IMR-90 (cell line): ENCODE data around the gene SERPIND1. TPM values are rescaled to one million over a fixed set of nuclear protein-coding genes. Genes with fewer than 3 reads are reported as not detected.

Source experiments
- ATAC-seq: fragments of 200-7000 bp; cut with Tn5 transposase; 2 replicates; pipeline ENCODE4 v1.9.1; 2020; ENCODE audit warnings: low read depth, mild to moderate bottlenecking, moderate library complexity
- BruUV-seq: library from RNA; stranded (reverse); fragments of 400-500 nt; replicated peaks from 2 replicates; lab custom pipeline; 2021; lab: Mats Ljungman, UMichigan
- CTCF ChIA-PET: fragments of 300-600 bp; formaldehyde crosslinking; extraction: SDS; loops from one replicate; lab custom pipeline; 2021; ENCODE audit warnings: antibody characterized with exemption; lab: Yijun Ruan, JAX
- POLR2A ChIA-PET: fragments of 300-600 bp; sonication (Branson Sonifier 250); formaldehyde crosslinking; loops from one replicate; lab custom pipeline; 2022; ENCODE audit warnings: antibody characterized with exemption; ENCODE audit not compliant: unreplicated experiment; lab: Charles Lee
- DNase-seq: peaks from one replicate; pipeline ENCODE4 v3.0.0; 2013
- H2AFZ ChIP-seq: replicated peaks from 2 replicates; pipeline ENCODE3; 2013; ENCODE audit warnings: low read length, mild to moderate bottlenecking; ENCODE audit not compliant: poor library complexity
- H2AK5ac ChIP-seq: 2 replicates; pipeline ENCODE4 v1.6.1; 2013; ENCODE audit warnings: low read depth, low read length, inconsistent platforms
- H2AK9ac ChIP-seq: replicated peaks from 2 replicates; pipeline ENCODE3; 2013; ENCODE audit warnings: mild to moderate bottlenecking, low read depth, low read length, moderate library complexity; ENCODE audit not compliant: poor library complexity
- H2BK120ac ChIP-seq: 2 replicates; pipeline ENCODE4 v1.6.1; 2013; ENCODE audit warnings: low read depth, low read length, inconsistent platforms
- H2BK15ac ChIP-seq: 3 replicates; pipeline ENCODE4 v1.6.1; 2013; ENCODE audit warnings: low read depth, low read length, inconsistent platforms
- H2BK20ac ChIP-seq: 2 replicates; pipeline ENCODE4 v1.6.1; 2013; ENCODE audit warnings: low read depth, mild to moderate bottlenecking, inconsistent platforms, low read length, moderate library complexity
- H2BK5ac ChIP-seq: 2 replicates; pipeline ENCODE4 v1.6.1; 2013; ENCODE audit warnings: mild to moderate bottlenecking, low read depth, low read length, inconsistent platforms; ENCODE audit not compliant: poor library complexity, severe bottlenecking
- H3K14ac ChIP-seq: replicated peaks from 2 replicates; pipeline ENCODE4 v1.6.1; 2013; ENCODE audit warnings: low read depth, low read length, inconsistent platforms
- H3K18ac ChIP-seq: 2 replicates; pipeline ENCODE4 v1.6.1; 2013; ENCODE audit warnings: low read depth, low read length, control low read depth
- H3K23ac ChIP-seq: 2 replicates; pipeline ENCODE4 v1.6.1; 2013; ENCODE audit warnings: low read depth, low read length, inconsistent platforms
- H3K27ac ChIP-seq: 2 replicates; pipeline ENCODE4 v1.5.1; 2013; ENCODE audit warnings: mild to moderate bottlenecking, control low read depth, low read length; ENCODE audit not compliant: insufficient read depth
- H3K27me3 ChIP-seq: 2 replicates; pipeline ENCODE4 v1.6.1; 2013; ENCODE audit warnings: low read length; ENCODE audit not compliant: control insufficient read depth, insufficient read depth
- H3K36me3 ChIP-seq: 2 replicates; pipeline ENCODE4 v1.6.1; 2013; ENCODE audit warnings: low read length, mixed read lengths; ENCODE audit not compliant: control insufficient read depth, insufficient read depth
- H3K4ac ChIP-seq: 2 replicates; pipeline ENCODE4 v1.6.1; 2013; ENCODE audit warnings: low read depth, low read length, inconsistent platforms
- H3K4me1 ChIP-seq: 2 replicates; pipeline ENCODE4 v1.6.1; 2013; ENCODE audit warnings: low read length, mixed read lengths; ENCODE audit not compliant: control insufficient read depth, insufficient read depth
- H3K4me2 ChIP-seq: 2 replicates; pipeline ENCODE4 v1.6.1; 2013; ENCODE audit warnings: low read depth, mild to moderate bottlenecking, control low read depth, low read length, moderate library complexity
- H3K4me3 ChIP-seq: 2 replicates; pipeline ENCODE4 v1.5.1; 2013; ENCODE audit warnings: low read depth, mild to moderate bottlenecking, control low read depth, low read length, moderate library complexity; ENCODE audit not compliant: insufficient read depth
- H3K56ac ChIP-seq: 2 replicates; pipeline ENCODE4 v1.6.1; 2013; ENCODE audit warnings: low read length, inconsistent platforms; ENCODE audit not compliant: insufficient read depth; ENCODE audit errors: extremely low read depth
- H3K79me1 ChIP-seq, 2 experiments: 2 replicates each; pipeline ENCODE4 v1.6.1; 2013; ENCODE audit warnings: low read length in 2 of 2, inconsistent platforms in 1 of 2, low read depth in 1 of 2
- H3K9ac ChIP-seq: 2 replicates; pipeline ENCODE4 v1.6.1; 2013; ENCODE audit warnings: low read depth, low read length, control low read depth
- H3K9me1 ChIP-seq: 2 replicates; pipeline ENCODE4 v1.6.1; 2013; ENCODE audit warnings: low read length, inconsistent platforms; ENCODE audit not compliant: insufficient read depth
- H3K9me3 ChIP-seq: 2 replicates; pipeline ENCODE4 v1.6.1; 2013; ENCODE audit warnings: low read length; ENCODE audit not compliant: control insufficient read depth, insufficient read depth
- H4K20me1 ChIP-seq: 2 replicates; pipeline ENCODE4 v1.6.1; 2013; ENCODE audit warnings: low read length, inconsistent platforms; ENCODE audit not compliant: insufficient read depth
- H4K5ac ChIP-seq: 2 replicates; pipeline ENCODE4 v1.6.1; 2013; ENCODE audit warnings: mild to moderate bottlenecking, low read depth, low read length, control low read depth
- H4K8ac ChIP-seq, 2 experiments: 2 replicates each; pipeline ENCODE4 v1.6.1; 2013; ENCODE audit warnings: low read depth in 2 of 2, low read length in 2 of 2, control low read depth in 1 of 2, inconsistent platforms in 1 of 2
- H4K91ac ChIP-seq: 2 replicates; pipeline ENCODE4 v1.6.1; 2013; ENCODE audit warnings: low read depth, low read length, inconsistent platforms; ENCODE audit not compliant: insufficient read depth
- BHLHE40 ChIP-seq: fragments of 150-350 bp; IDR thresholded peaks from 2 replicates; pipeline ENCODE4 v1.6.1; 2016; ENCODE audit warnings: mild to moderate bottlenecking, low read depth, low read length
- CEBPB ChIP-seq: IDR thresholded peaks from 2 replicates; pipeline ENCODE4 v1.6.1; 2012; ENCODE audit warnings: low read depth, low read length, improper control_type of control experiment
- CHD1 ChIP-seq: IDR thresholded peaks from 2 replicates; pipeline ENCODE4 v1.6.1; 2012; ENCODE audit warnings: low read depth, low read length, improper control_type of control experiment
- ELK1 ChIP-seq: fragments of 150-350 bp; IDR thresholded peaks from 2 replicates; pipeline ENCODE4 v1.6.1; 2016; ENCODE audit warnings: low read depth, mild to moderate bottlenecking, low read length, moderate library complexity, borderline replicate concordance
- FOS ChIP-seq: fragments of 150-350 bp; IDR thresholded peaks from 2 replicates; pipeline ENCODE4 v1.6.1; 2016; ENCODE audit warnings: low read depth, low read length
- MAFK ChIP-seq: IDR thresholded peaks from 2 replicates; pipeline ENCODE4 v1.6.1; 2012; ENCODE audit warnings: low read depth, low read length, improper control_type of control experiment
- MAZ ChIP-seq: IDR thresholded peaks from 2 replicates; pipeline ENCODE4 v1.6.1; 2012; ENCODE audit warnings: low read depth, mild to moderate bottlenecking, low read length, improper control_type of control experiment, moderate library complexity, borderline replicate concordance
- NFE2L2 ChIP-seq: fragments of 150-350 bp; IDR thresholded peaks from 2 replicates; pipeline ENCODE4 v1.6.1; 2016; ENCODE audit warnings: low read depth, mild to moderate bottlenecking, low read length
- RAD21 ChIP-seq: IDR thresholded peaks from 2 replicates; pipeline ENCODE4 v1.6.1; 2012; ENCODE audit warnings: low read length, improper control_type of control experiment
- RCOR1 ChIP-seq: IDR thresholded peaks from 2 replicates; pipeline ENCODE4 v1.6.1; 2012; ENCODE audit warnings: mild to moderate bottlenecking, low read length, improper control_type of control experiment; ENCODE audit not compliant: insufficient replicate concordance
- RFX5 ChIP-seq: IDR thresholded peaks from 2 replicates; pipeline ENCODE4 v1.8.0; 2012; ENCODE audit warnings: low read depth, mild to moderate bottlenecking, low read length, moderate library complexity
- SMC3 ChIP-seq: fragments of 150-350 bp; IDR thresholded peaks from 2 replicates; pipeline ENCODE4 v1.6.1; 2016; ENCODE audit warnings: low read depth, mild to moderate bottlenecking, antibody characterized with exemption, low read length, moderate library complexity
- WGBS, 2 experiments: methylation state at CpG; one replicate each; pipeline versions ENCODE4 v1.1.5 to v1.1.7; 2013; ENCODE audit warnings: missing lambda C conversion rate in 2 of 2; ENCODE audit not compliant: insufficient read length in 1 of 2; ENCODE audit errors: extremely low coverage in 2 of 2; 5-methylcytosine and 5-hydroxymethylcytosine counted together
- dilution Hi-C: fragments of 300-500 bp; cut with HindIII; formaldehyde crosslinking; loops from one replicate; pipeline ENCODE4 v1.14.3; 2018; ENCODE audit warnings: low sequenced_read_pairs; ENCODE audit not compliant: unreplicated experiment
- in situ Hi-C: fragments of 300-500 bp; cut with MboI; formaldehyde crosslinking; loops from 3 replicates; pipeline ENCODE4 v1.14.3; 2019; ENCODE audit warnings: low sequenced_read_pairs, inconsistent platforms, mixed read lengths
- intact Hi-C: fragments of 100-400 bp; cut with micrococcal nuclease; formaldehyde crosslinking; loops from 2 replicates; pipeline ENCODE4 v1.10.0; 2022
- polyA plus RNA-seq, 3 experiments: library from polyadenylated mRNA; depleted of rRNA; stranded (reverse); fragments of >200 nt; gene quantifications; 2 replicates each; pipeline ENCODE4 v1.2.3, GENCODE V29; 2012; ENCODE audit warnings: low replicate concordance in 1 of 3
- total RNA-seq: library from RNA; depleted of rRNA; stranded (reverse); fragments of >200 nt; gene quantifications from 2 replicates; pipeline ENCODE4 v1.2.3, GENCODE V29; 2012
- TF ChIP-seq, protein P1 (sequence below): fragments of 150-350 bp; IDR thresholded peaks from 2 replicates; pipeline ENCODE4 v1.6.1; 2017; ENCODE audit warnings: mild to moderate bottlenecking, antibody characterized with exemption, low read length, low read depth
- TF ChIP-seq, protein P2 (sequence below): conservative IDR thresholded peaks from 2 replicates; pipeline ENCODE4 v1.5.1; 2012; ENCODE audit warnings: mild to moderate bottlenecking, low read depth, low read length, improper control_type of control experiment

Gene SERPIND1
- total and polyA plus RNA-seq, 2 of the 4 experiments (the other 2 are of a cell fraction): 0.12 TPM; not detected in 1

- Histone ChIP-seq H3K4ac (no peak overlapping the region), H3K4me2 (no peak overlapping the region), H3K27ac (no peak overlapping the region), H4K5ac (no peak overlapping the region), H3K79me1 (peaks cover 13 to 42% of the 10 kb centered on the region in 2 experiments), H3K4me3 (no peak overlapping the region), H2BK5ac (no peak overlapping the region), H2AK5ac (no peak overlapping the region), H2AK9ac (no peak overlapping the region), H3K36me3 (peaks cover 20% of the 10 kb centered on the region), H3K27me3 (no peaks in the 10 kb centered on the region), H4K20me1 (peaks cover 5% of the 10 kb centered on the region; the same call in 1 of the 2 replicates), H3K4me1 (no peaks in the 10 kb centered on the region), H3K9ac (no peak overlapping the region), H3K23ac (no peak overlapping the region), H3K18ac (no peak overlapping the region), H3K14ac (no peak overlapping the region), H3K9me1 (peaks cover 11% of the 10 kb centered on the region), H3K56ac (no peak overlapping the region), H2AFZ (no peak overlapping the region), H4K8ac (no peak overlapping the region), H2BK120ac (no peak overlapping the region), H2BK20ac (no peak overlapping the region), H4K91ac (no peak overlapping the region), H3K9me3 (no peaks in the 10 kb centered on the region), H2BK15ac (no peak overlapping the region)
- dilution Hi-C loops (no loop called here), intact Hi-C loops (no loop called here), in situ Hi-C loops (no loop called here)
- no peak for ATAC-seq
- BruUV-seq: no TSS peak
- POLR2A ChIA-PET: no interaction called here
- WGBS, 2 experiments: no CpG with 5 or more reads among the region's 3 CpGs
- TF ChIP-seq SMC3 (no peak), MAZ (no peak), RFX5 (no peak), RAD21 (no peak), CEBPB (no peak), ELK1 (no peak), MAFK (no peak), BHLHE40 (no peak), NFE2L2 (no peak), RCOR1 (no peak), CHD1 (no peak), FOS (no peak)
- TF ChIP-seq, protein P1, sequence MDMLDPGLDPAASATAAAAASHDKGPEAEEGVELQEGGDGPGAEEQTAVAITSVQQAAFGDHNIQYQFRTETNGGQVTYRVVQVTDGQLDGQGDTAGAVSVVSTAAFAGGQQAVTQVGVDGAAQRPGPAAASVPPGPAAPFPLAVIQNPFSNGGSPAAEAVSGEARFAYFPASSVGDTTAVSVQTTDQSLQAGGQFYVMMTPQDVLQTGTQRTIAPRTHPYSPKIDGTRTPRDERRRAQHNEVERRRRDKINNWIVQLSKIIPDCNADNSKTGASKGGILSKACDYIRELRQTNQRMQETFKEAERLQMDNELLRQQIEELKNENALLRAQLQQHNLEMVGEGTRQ: no peak
- TF ChIP-seq, protein P2, sequence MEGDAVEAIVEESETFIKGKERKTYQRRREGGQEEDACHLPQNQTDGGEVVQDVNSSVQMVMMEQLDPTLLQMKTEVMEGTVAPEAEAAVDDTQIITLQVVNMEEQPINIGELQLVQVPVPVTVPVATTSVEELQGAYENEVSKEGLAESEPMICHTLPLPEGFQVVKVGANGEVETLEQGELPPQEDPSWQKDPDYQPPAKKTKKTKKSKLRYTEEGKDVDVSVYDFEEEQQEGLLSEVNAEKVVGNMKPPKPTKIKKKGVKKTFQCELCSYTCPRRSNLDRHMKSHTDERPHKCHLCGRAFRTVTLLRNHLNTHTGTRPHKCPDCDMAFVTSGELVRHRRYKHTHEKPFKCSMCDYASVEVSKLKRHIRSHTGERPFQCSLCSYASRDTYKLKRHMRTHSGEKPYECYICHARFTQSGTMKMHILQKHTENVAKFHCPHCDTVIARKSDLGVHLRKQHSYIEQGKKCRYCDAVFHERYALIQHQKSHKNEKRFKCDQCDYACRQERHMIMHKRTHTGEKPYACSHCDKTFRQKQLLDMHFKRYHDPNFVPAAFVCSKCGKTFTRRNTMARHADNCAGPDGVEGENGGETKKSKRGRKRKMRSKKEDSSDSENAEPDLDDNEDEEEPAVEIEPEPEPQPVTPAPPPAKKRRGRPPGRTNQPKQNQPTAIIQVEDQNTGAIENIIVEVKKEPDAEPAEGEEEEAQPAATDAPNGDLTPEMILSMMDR: no peak
- CTCF ChIA-PET: interaction anchor here (0.6 kb wide), 1 partner anchor 16 kb away, joined by 3 read pairs; no protein-coding TSS in a partner anchor
- DNase-seq: no peak
Measured at GRCh38 chr22:20834725-20835124, 60.8 kb downstream of the SERPIND1 start.
